Astrocyte of the cerebellum (primary cell): ENCODE data around the gene RSPH3.
"Not testable (repeated sequence)": the region's sequence is repeated elsewhere in the genome, so short reads cannot be mapped to it uniquely, and the experiment has no call there.

ENCODE experiments used
- DNase-seq: peaks from one replicate; pipeline ENCODE4 v3.0.0-alpha.2; 2011; ENCODE audit warnings: low read depth
- H3K4me3 ChIP-seq: 2 replicates; pipeline ENCODE4 v1.5.1; 2011; ENCODE audit warnings: mild to moderate bottlenecking, low read depth, low read length, moderate library complexity
- CTCF ChIP-seq: IDR thresholded peaks from 2 replicates; pipeline ENCODE4 v1.5.1; 2012; ENCODE audit warnings: low read length, low read depth, moderate library complexity, mild to moderate bottlenecking; ENCODE audit errors: missing control alignments
- in situ Hi-C: cut with HindIII; loops from 2 replicates; pipeline ENCODE4 v1.10.0; 2017; ENCODE audit warnings: low sequenced_read_pairs

Gene RSPH3

DNA sequence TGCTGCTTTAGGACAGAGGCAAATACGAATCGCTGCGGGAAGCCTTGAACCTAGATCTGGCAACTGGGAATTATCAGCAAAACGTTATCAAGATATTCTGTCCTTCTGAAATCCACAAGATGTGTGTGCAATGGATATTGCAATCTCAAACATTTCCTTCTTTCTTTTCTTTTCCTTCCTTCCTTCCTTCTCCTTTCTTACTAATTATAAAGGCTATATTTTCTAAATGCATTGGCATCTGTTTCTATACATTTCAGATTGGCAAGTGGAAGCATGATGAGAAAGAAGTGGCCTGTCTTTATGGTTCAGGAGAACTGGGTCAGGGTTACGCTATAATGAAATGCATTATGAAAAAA, 42.8 kb upstream of the RSPH3 start:
- in situ Hi-C loops = no loop called here
- no peak for DNase-seq
- no peak overlapping the region for H3K4me3 ChIP-seq
- no peak for TF ChIP-seq CTCF

GRCh38 chr6:159042003-159042825, 42.2 kb upstream of the RSPH3 start:
- TF ChIP-seq CTCF = peak; percentile 98
- in situ Hi-C loops = no loop called here
- DNase-seq = peak; percentile 32
- H3K4me3 ChIP-seq = no peak overlapping the region

GRCh38 chr6:159041181-159041580, 41.2 kb upstream of the RSPH3 start:
- DNase-seq = no peak
- H3K4me3 ChIP-seq = no peak overlapping the region
- in situ Hi-C loops = no loop called here
- no peak for TF ChIP-seq CTCF

DNA sequence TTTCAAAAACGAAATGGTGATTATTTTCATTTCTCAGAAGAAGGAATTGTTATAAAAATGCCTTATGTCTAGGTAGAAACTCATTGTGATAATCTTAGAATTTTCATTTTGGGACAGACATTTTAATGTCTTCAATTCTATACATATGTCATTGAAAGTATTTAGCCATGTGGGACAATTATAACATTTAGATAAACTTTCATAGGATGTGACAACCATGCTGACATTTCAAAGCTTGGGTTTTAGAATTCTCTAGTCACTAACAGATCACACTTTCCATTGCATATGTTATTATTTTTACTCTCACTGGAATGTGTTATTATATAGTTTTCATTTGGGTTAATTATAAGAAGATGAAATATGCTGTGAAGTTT, 39.9 kb upstream of the RSPH3 start:
- in situ Hi-C loops = no loop called here
- no peak for TF ChIP-seq CTCF
- no peak for DNase-seq
- no peak overlapping the region for H3K4me3 ChIP-seq

GRCh38 chr6:159038914-159039884, 39.2 kb upstream of the RSPH3 start:
- in situ Hi-C loops = no loop called here
- no peak for DNase-seq
- no peak overlapping the region for H3K4me3 ChIP-seq
- TF ChIP-seq CTCF = no peak

DNA sequence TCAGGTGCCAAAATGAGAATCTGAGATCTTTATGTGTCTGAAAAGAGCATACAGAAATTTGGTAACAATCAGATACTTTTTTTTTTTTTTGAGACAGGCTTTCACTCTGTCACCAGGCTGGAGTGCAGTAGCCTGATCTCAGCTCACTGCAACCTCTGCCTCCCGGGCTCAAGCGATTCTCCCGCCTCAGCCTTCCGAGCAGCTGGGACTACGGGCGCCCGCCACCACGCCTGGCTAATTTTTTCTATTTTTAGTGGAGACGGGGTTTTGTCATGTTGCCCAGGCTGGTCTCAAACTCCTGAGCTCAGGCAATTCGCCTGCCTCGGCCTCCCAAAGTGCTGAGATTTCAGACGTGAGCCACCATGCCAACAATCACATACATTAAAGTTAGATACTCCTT, 38.3 kb upstream of the RSPH3 start:
- DNase-seq, in situ Hi-C loops, H3K4me3 ChIP-seq: not testable (repeated sequence)
